Thyroid gland (tissue), 4 donors: Measurements from ENCODE around the gene KRTAP5-2.

Experiments
- CTCF ChIP-seq, 6 experiments: fragments of 200-600 bp in 3 of 6; fragments of 450-650 bp in 3 of 6; sonication (generic) in 3 of 6; IDR thresholded peaks; one replicate each; pipeline ENCODE4 v1.5.1; 2016 to 2019; ENCODE audit warnings: antibody characterized with exemption in 6 of 6, mild to moderate bottlenecking in 2 of 6, inconsistent platforms in 1 of 6, moderate library complexity in 1 of 6
- POLR2A ChIP-seq, 2 donors: fragments of 450-650 bp; IDR thresholded peaks; one replicate each; pipeline ENCODE4 v1.6.1; 2017; ENCODE audit warnings: antibody characterized with exemption in 2 of 2, mild to moderate bottlenecking in 2 of 2, moderate library complexity in 1 of 2

GRCh38 chr11:1569251-1569780 is 28.8 kb downstream of the KRTAP5-2 start:
- TF ChIP-seq CTCF (IDR thresholded peaks at IDR 0.05) (no peak), POLR2A (IDR thresholded peaks at IDR 0.05) (no peak)
